ENCODE measurements around the gene OR2V2.

Gene OR2V2

DNA sequence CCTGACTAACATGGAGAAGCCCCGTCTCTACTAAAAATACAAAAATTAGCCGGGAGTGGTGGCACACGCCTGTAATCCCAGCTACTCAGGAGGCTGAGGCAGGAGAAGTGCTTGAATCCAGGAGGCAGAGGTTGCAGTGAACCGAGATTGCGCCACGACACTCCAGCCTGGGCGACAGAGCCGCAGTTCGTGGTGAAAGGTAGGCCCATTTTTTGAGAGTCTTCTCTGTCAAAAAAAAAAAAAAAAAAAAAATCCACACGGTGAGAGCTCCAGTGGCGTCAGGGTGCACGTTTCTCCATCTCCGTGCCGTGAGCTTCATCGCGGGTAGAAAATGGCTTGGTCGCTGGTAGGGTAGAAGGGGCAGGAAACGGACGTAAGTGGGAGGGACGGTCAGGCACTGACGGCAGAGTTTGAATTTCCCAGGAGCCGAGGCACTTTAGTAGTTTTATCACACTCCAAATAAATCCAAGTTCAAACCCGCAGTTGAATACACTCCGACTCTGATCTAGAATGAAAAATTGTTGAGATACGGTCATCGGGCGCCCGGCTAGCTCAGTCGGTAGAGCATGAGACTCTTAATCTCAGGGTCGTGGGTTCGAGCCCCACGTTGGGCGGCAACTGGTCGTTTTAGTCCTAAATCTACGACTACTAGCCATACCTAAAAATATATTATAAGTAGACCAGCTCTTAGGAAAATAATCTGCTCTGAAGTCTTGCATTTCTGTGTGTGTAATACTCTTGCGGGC is 60.0 kb downstream of the OR2V2 start:
- DNase-seq (ENCODE audit: low spot score) = no peak

DNA sequence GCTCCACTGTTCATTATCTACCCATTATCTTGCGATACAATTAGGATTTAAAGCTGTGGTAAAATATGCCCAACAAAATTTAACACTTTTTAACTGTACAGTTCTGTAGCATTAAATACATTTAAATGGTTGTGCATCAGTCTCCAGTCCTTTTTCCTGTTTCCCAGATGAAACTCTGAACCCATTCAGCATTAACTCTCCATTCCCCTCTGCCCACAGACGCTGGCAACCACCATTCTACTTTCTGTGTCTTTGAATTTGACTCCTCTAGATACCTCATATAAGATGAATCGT is 60.5 kb downstream of the OR2V2 start:
- DNase-seq (ENCODE audit: low spot score) = no peak
